ENCODE data around the gene PECR. TPM values are rescaled to one million over a fixed set of nuclear protein-coding genes. Genes with fewer than 3 reads are reported as not detected.

PECR gene
- total RNA-seq, 1 donor from 2014 or later = 6.6 TPM

- Mint-ChIP-seq H3K27me3 (ENCODE audit: unreplicated experiment) (no peaks in the 10 kb centered on the region), H3K27ac (ENCODE audit: unreplicated experiment) (no peak overlapping the region), H3K4me3 (ENCODE audit: unreplicated experiment) (no peak overlapping the region), H3K9me3 (ENCODE audit: unreplicated experiment) (no peaks in the 10 kb centered on the region), H3K36me3 (ENCODE audit: unreplicated experiment) (no peaks in the 10 kb centered on the region), H3K4me1 (ENCODE audit: unreplicated experiment) (peaks cover 29% of the 10 kb centered on the region)
- no peak for DNase-seq (ENCODE audit: extremely low spot score, unreplicated experiment)
- no peak for TF ChIP-seq CTCF (IDR thresholded peaks at IDR 0.05)
These were observed 2.8 kb downstream of the PECR start for GRCh38 chr2:216078776-216079175.

GRCh38 chr2:216075510-216076485, 5.8 kb downstream of the PECR start:
- no peaks in the 10 kb centered on the region for H3K27me3 Mint-ChIP-seq (ENCODE audit: unreplicated experiment)
- DNase-seq (ENCODE audit: extremely low spot score, unreplicated experiment) = no peak
- no peak overlapping the region for H3K27ac Mint-ChIP-seq (ENCODE audit: unreplicated experiment)
- H3K4me1 Mint-ChIP-seq (ENCODE audit: unreplicated experiment) = peaks cover 7% of the 10 kb centered on the region
- TF ChIP-seq CTCF (IDR thresholded peaks at IDR 0.05) = no peak
- H3K4me3 Mint-ChIP-seq (ENCODE audit: unreplicated experiment) = no peak overlapping the region
- H3K9me3 Mint-ChIP-seq (ENCODE audit: unreplicated experiment) = no peaks in the 10 kb centered on the region
- H3K36me3 Mint-ChIP-seq (ENCODE audit: unreplicated experiment) = no peaks in the 10 kb centered on the region

GRCh38 chr2:216074794-216075193, 6.8 kb downstream of the PECR start:
- DNase-seq (ENCODE audit: extremely low spot score, unreplicated experiment) = no peak
- peaks cover 5% of the 10 kb centered on the region for H3K4me1 Mint-ChIP-seq (ENCODE audit: unreplicated experiment)
- H3K36me3 Mint-ChIP-seq (ENCODE audit: unreplicated experiment) = no peaks in the 10 kb centered on the region
- H3K27ac Mint-ChIP-seq (ENCODE audit: unreplicated experiment) = no peak overlapping the region
- no peak overlapping the region for H3K4me3 Mint-ChIP-seq (ENCODE audit: unreplicated experiment)
- no peak for TF ChIP-seq CTCF (IDR thresholded peaks at IDR 0.05)
- no peaks in the 10 kb centered on the region for H3K9me3 Mint-ChIP-seq (ENCODE audit: unreplicated experiment)
- H3K27me3 Mint-ChIP-seq (ENCODE audit: unreplicated experiment) = no peaks in the 10 kb centered on the region

- Mint-ChIP-seq H3K27ac (ENCODE audit: unreplicated experiment) (no peak overlapping the region), H3K4me1 (ENCODE audit: unreplicated experiment) (peaks cover 5% of the 10 kb centered on the region), H3K36me3 (ENCODE audit: unreplicated experiment) (no peaks in the 10 kb centered on the region), H3K4me3 (ENCODE audit: unreplicated experiment) (no peak overlapping the region), H3K27me3 (ENCODE audit: unreplicated experiment) (no peaks in the 10 kb centered on the region), H3K9me3 (ENCODE audit: unreplicated experiment) (no peaks in the 10 kb centered on the region)
- no peak for DNase-seq (ENCODE audit: extremely low spot score, unreplicated experiment)
- TF ChIP-seq CTCF (IDR thresholded peaks at IDR 0.05) = no peak
These were observed 7.2 kb downstream of the PECR start for GRCh38 chr2:216074380-216074779.

- no peak overlapping the region for H3K27ac Mint-ChIP-seq (ENCODE audit: unreplicated experiment)
- no peak overlapping the region for H3K4me3 Mint-ChIP-seq (ENCODE audit: unreplicated experiment)
- peaks cover 5% of the 10 kb centered on the region for H3K4me1 Mint-ChIP-seq (ENCODE audit: unreplicated experiment)
- H3K9me3 Mint-ChIP-seq (ENCODE audit: unreplicated experiment) = no peaks in the 10 kb centered on the region
- no peak for TF ChIP-seq CTCF (IDR thresholded peaks at IDR 0.05)
- DNase-seq (ENCODE audit: extremely low spot score, unreplicated experiment) = no peak
- H3K36me3 Mint-ChIP-seq (ENCODE audit: unreplicated experiment) = no peaks in the 10 kb centered on the region
- no peaks in the 10 kb centered on the region for H3K27me3 Mint-ChIP-seq (ENCODE audit: unreplicated experiment)
These were observed 7.8 kb downstream of the PECR start for GRCh38 chr2:216073773-216074172.

All from osteocyte (in vitro differentiated cells).